CD4-positive, alpha-beta memory T cell (primary cell): ENCODE measurements around the gene PLSCR1. TPM values are rescaled to one million over a fixed set of nuclear protein-coding genes. Genes with fewer than 3 reads are reported as not detected.
"Not testable (repeated sequence)": the region's sequence is repeated elsewhere in the genome, so short reads cannot be mapped to it uniquely, and the experiment has no call there.

ENCODE experiments used
- CTCF ChIA-PET: fragments of 350-600 bp; sonication (Branson Sonifier 250); formaldehyde crosslinking; loops from one replicate; lab custom pipeline; 2021; ENCODE audit warnings: inconsistent platforms; ENCODE audit not compliant: partially characterized antibody; lab: Charles Lee
- POLR2A ChIA-PET: fragments of 350-600 bp; sonication (Branson Sonifier 250); formaldehyde crosslinking; loops from one replicate; lab custom pipeline; 2021; ENCODE audit not compliant: partially characterized antibody; lab: Charles Lee
- DNase-seq, 5 donors: peaks; one replicate each; pipeline versions ENCODE4 v3.0.0 to v3.0.0-alpha.2; 2020 to 2022; ENCODE audit warnings: mixed read lengths in 1 of 5
- H3K27ac ChIP-seq: one replicate; pipeline ENCODE4 v1.7.0; 2013; ENCODE audit warnings: low read depth, low read length
- H3K27me3 ChIP-seq: 2 replicates; pipeline ENCODE4 v1.7.0; 2013; ENCODE audit warnings: mild to moderate bottlenecking, low read length, moderate library complexity; ENCODE audit not compliant: insufficient read depth
- H3K36me3 ChIP-seq: 2 replicates; pipeline ENCODE4 v1.7.0; 2013; ENCODE audit warnings: mild to moderate bottlenecking, low read length, moderate library complexity; ENCODE audit not compliant: insufficient read depth
- H3K4me1 ChIP-seq: 2 replicates; pipeline ENCODE4 v1.7.0; 2013; ENCODE audit warnings: mild to moderate bottlenecking, low read length, moderate library complexity; ENCODE audit not compliant: insufficient read depth
- H3K4me3 ChIP-seq, 2 donors: one replicate each; pipeline ENCODE4 v1.7.0; 2013; ENCODE audit warnings: low read length in 2 of 2, mild to moderate bottlenecking in 1 of 2
- H3K9me3 ChIP-seq, 2 donors: one replicate each; pipeline ENCODE4 v1.7.0; 2013; ENCODE audit warnings: low read length in 2 of 2, control low read depth in 1 of 2; ENCODE audit not compliant: control insufficient read depth in 1 of 2
- H3K27ac Mint-ChIP-seq, 7 donors: one replicate each; pipeline ENCODE4 v1.8.0; 2020 to 2021; ENCODE audit warnings: mixed read lengths in 7 of 7, mild to moderate bottlenecking in 6 of 7, inconsistent platforms in 3 of 7, moderate library complexity in 3 of 7
- H3K27me3 Mint-ChIP-seq, 2 donors: one replicate each; pipeline ENCODE4 v1.8.0; 2020 to 2021; ENCODE audit warnings: mixed read lengths in 2 of 2
- H3K36me3 Mint-ChIP-seq, 2 donors: one replicate each; pipeline ENCODE4 v1.8.0; 2020 to 2021; ENCODE audit warnings: mixed read lengths in 2 of 2, inconsistent platforms in 1 of 2, mild to moderate bottlenecking in 1 of 2
- H3K4me1 Mint-ChIP-seq, 4 donors: one replicate each; pipeline ENCODE4 v1.8.0; 2020 to 2021; ENCODE audit warnings: mixed read lengths in 4 of 4, mild to moderate bottlenecking in 1 of 4
- H3K4me3 Mint-ChIP-seq, 8 donors: one replicate each; pipeline ENCODE4 v1.8.0; 2020 to 2021; ENCODE audit warnings: mixed read lengths in 8 of 8, mild to moderate bottlenecking in 7 of 8, moderate library complexity in 6 of 8, inconsistent platforms in 3 of 8
- H3K9me3 Mint-ChIP-seq, 8 donors: one replicate each; pipeline ENCODE4 v1.8.0; 2020 to 2021; ENCODE audit warnings: mixed read lengths in 8 of 8, mild to moderate bottlenecking in 5 of 8, inconsistent platforms in 3 of 8, moderate library complexity in 1 of 8
- intact Hi-C: fragments of 100-400 bp; cut with micrococcal nuclease; formaldehyde crosslinking; loops from one replicate; pipeline ENCODE4 v1.15.1; 2023
- polyA plus RNA-seq, 2 donors: library from polyadenylated mRNA; unstranded; fragments of 300-500 nt; fragmentation: Illumina TruSeq; gene quantifications; one replicate each; pipeline ENCODE4 v1.2.3, GENCODE V29; 2021
- total RNA-seq, 2 experiments: library from RNA; stranded (reverse); gene quantifications; one replicate each; pipeline ENCODE4 v1.2.3, GENCODE V29; 2021

Gene PLSCR1
- total and polyA plus RNA-seq, 4 experiments from 2014 or later = 24.9 to 34.2 (median 24.9) TPM

- Mint-ChIP-seq H3K4me1 (no peaks in the 10 kb centered on the region), H3K4me3 (no peak overlapping the region), H3K27ac (no peak overlapping the region), H3K27me3 (peaks cover 16 to 32% of the 10 kb centered on the region in 2 donors), H3K9me3 (peaks cover 0 to 14% (median 2%) of the 10 kb centered on the region in 8 donors), H3K36me3 (no peaks in the 10 kb centered on the region)
- no peaks in the 10 kb centered on the region for H3K9me3 ChIP-seq
- no peak overlapping the region for H3K27ac ChIP-seq
- ChIA-PET CTCF (no interaction called here), POLR2A (no interaction called here)
- H3K27me3 ChIP-seq = no peaks in the 10 kb centered on the region
- intact Hi-C loops = no loop called here
- no peaks in the 10 kb centered on the region for H3K4me1 ChIP-seq
- no peaks in the 10 kb centered on the region for H3K36me3 ChIP-seq
- DNase-seq = no peak
- H3K4me3 ChIP-seq = no peak overlapping the region
These were observed 68.2 kb downstream of the PLSCR1 start for GRCh38 chr3:146476094-146476740.

- DNase-seq, H3K9me3 ChIP-seq, H3K4me3 ChIP-seq, H3K9me3 Mint-ChIP-seq, H3K4me1 Mint-ChIP-seq, H3K27me3 ChIP-seq, H3K27ac Mint-ChIP-seq, intact Hi-C loops, CTCF ChIA-PET, H3K36me3 Mint-ChIP-seq, H3K36me3 ChIP-seq, H3K27ac ChIP-seq, H3K4me1 ChIP-seq, H3K4me3 Mint-ChIP-seq, POLR2A ChIA-PET: not testable (repeated sequence)
- peaks cover 12 to 26% of the 10 kb centered on the region in 2 donors for H3K27me3 Mint-ChIP-seq
These were observed 69.4 kb downstream of the PLSCR1 start for GRCh38 chr3:146474976-146475375.

GRCh38 chr3:146473726-146474125, 70.7 kb downstream of the PLSCR1 start:
- Mint-ChIP-seq H3K36me3 (no peaks in the 10 kb centered on the region), H3K27ac (no peak overlapping the region), H3K9me3 (peaks cover 0 to 2% (median 0%) of the 10 kb centered on the region in 8 donors), H3K4me3 (no peak overlapping the region), H3K4me1 (peaks cover 0 to 11% (median 1%) of the 10 kb centered on the region in 4 donors), H3K27me3 (peaks cover 6 to 14% of the 10 kb centered on the region in 2 donors)
- POLR2A ChIA-PET = no interaction called here
- DNase-seq = no peak
- no peaks in the 10 kb centered on the region for H3K36me3 ChIP-seq
- peaks cover 11% of the 10 kb centered on the region for H3K4me1 ChIP-seq
- H3K4me3 ChIP-seq = no peak overlapping the region
- no peaks in the 10 kb centered on the region for H3K9me3 ChIP-seq
- CTCF ChIA-PET = no interaction called here
- H3K27ac ChIP-seq = no peak overlapping the region
- no peaks in the 10 kb centered on the region for H3K27me3 ChIP-seq
- intact Hi-C loops = no loop called here

GRCh38 chr3:146472611-146473010, 71.8 kb downstream of the PLSCR1 start:
- Mint-ChIP-seq H3K4me3 (no peak overlapping the region), H3K27ac (no peak overlapping the region), H3K4me1 (peaks cover 0 to 14% (median 3%) of the 10 kb centered on the region in 4 donors), H3K27me3 (peaks cover 2 to 8% of the 10 kb centered on the region in 2 donors), H3K36me3 (no peaks in the 10 kb centered on the region), H3K9me3 (no peaks in the 10 kb centered on the region)
- intact Hi-C loops = no loop called here
- Histone ChIP-seq H3K9me3 (no peaks in the 10 kb centered on the region), H3K27ac (no peak overlapping the region), H3K4me1 (peaks cover 13% of the 10 kb centered on the region), H3K27me3 (no peaks in the 10 kb centered on the region), H3K4me3 (no peak overlapping the region), H3K36me3 (no peaks in the 10 kb centered on the region)
- DNase-seq = no peak
- CTCF ChIA-PET = no interaction called here
- POLR2A ChIA-PET = no interaction called here

- peaks cover 0 to 14% (median 4%) of the 10 kb centered on the region in 4 donors for H3K4me1 Mint-ChIP-seq
- no peak for DNase-seq
- H3K9me3 Mint-ChIP-seq = no peaks in the 10 kb centered on the region
- H3K27ac Mint-ChIP-seq = no peak overlapping the region
- H3K9me3 ChIP-seq = no peaks in the 10 kb centered on the region
- no peaks in the 10 kb centered on the region for H3K36me3 ChIP-seq
- H3K4me1 ChIP-seq = peaks cover 13% of the 10 kb centered on the region
- no peak overlapping the region for H3K27ac ChIP-seq
- intact Hi-C loops = no loop called here
- H3K27me3 Mint-ChIP-seq = peaks cover 2 to 8% of the 10 kb centered on the region in 2 donors
- H3K36me3 Mint-ChIP-seq = no peaks in the 10 kb centered on the region
- H3K4me3 Mint-ChIP-seq = peak overlapping the region in 3 of 8 donors; percentile 5 to 86 (median 84)
- ChIA-PET CTCF (no interaction called here), POLR2A (no interaction called here)
- no peaks in the 10 kb centered on the region for H3K27me3 ChIP-seq
- no peak overlapping the region for H3K4me3 ChIP-seq
These were observed 73.4 kb downstream of the PLSCR1 start for GRCh38 chr3:146471012-146471411.

- Histone ChIP-seq H3K27ac (no peak overlapping the region), H3K4me3 (no peak overlapping the region), H3K9me3 (no peaks in the 10 kb centered on the region), H3K27me3 (no peaks in the 10 kb centered on the region), H3K4me1 (peaks cover 13% of the 10 kb centered on the region), H3K36me3 (no peaks in the 10 kb centered on the region)
- Mint-ChIP-seq H3K27ac (peak overlapping the region in 4 of 7 donors; percentile 22 to 42 (median 32)), H3K27me3 (peaks cover 2 to 5% of the 10 kb centered on the region in 2 donors), H3K4me1 (peaks cover 0 to 14% (median 6%) of the 10 kb centered on the region in 4 donors), H3K9me3 (no peaks in the 10 kb centered on the region), H3K36me3 (no peaks in the 10 kb centered on the region), H3K4me3 (peak overlapping the region; percentile 82 to 86 (median 84))
- intact Hi-C loops = no loop called here
- ChIA-PET POLR2A (interaction anchor here (0.7 to 1.0 kb wide), 2 partner anchors 70 to 74 kb away, joined by 3 read pairs; partner anchors contain the start of gene PLSCR1), CTCF (interaction anchor here (0.9 kb wide), 1 partner anchor 73 kb away, joined by 3 read pairs; no protein-coding TSS in a partner anchor)
- DNase-seq = no peak
These were observed 73.9 kb downstream of the PLSCR1 start for GRCh38 chr3:146470425-146470990.
